Pulmonary artery endothelial cell (primary cell): ENCODE measurements around the gene MAGEA9B. TPM values are rescaled to one million over a fixed set of nuclear protein-coding genes. Genes with fewer than 3 reads are reported as not detected.
"Not testable (repeated sequence)": the region's sequence is repeated elsewhere in the genome, so short reads cannot be mapped to it uniquely, and the experiment has no call there.

Source experiments
- DNase-seq: peaks from one replicate; pipeline ENCODE4 v3.0.0-alpha.2; 2011; ENCODE audit warnings: low read depth, low spot score
- total RNA-seq: library from RNA; depleted of rRNA; stranded (reverse); fragments of >200 nt; gene quantifications from 2 replicates; pipeline ENCODE4 v1.2.3, GENCODE V29; 2014

Gene MAGEA9B
- total RNA-seq, result not detected in 2 replicates

GRCh38 chrX:149587359-149587758 is at the start of gene MAGEA9B:
MAGEA9B (minus strand) TSS chrX:149587459; CDS start chrX:149583179, 4,280 bp downstream.
- DNase-seq, result not testable (repeated sequence)

- DNase-seq, result no peak
Measured at GRCh38 chrX:149633511-149633910, 46.3 kb upstream of the MAGEA9B start.

- DNase-seq, result no peak
Measured at GRCh38 chrX:149631234-149632165, 44.2 kb upstream of the MAGEA9B start, which contains the start of gene TMEM185A. TMEM185A (minus strand) TSS chrX:149631792; CDS start chrX:149631580, 212 bp downstream.

GRCh38 chrX:149630681-149631233 is 43.5 kb upstream of the MAGEA9B start:
- no peak for DNase-seq

GRCh38 chrX:149629730-149630387 is 42.6 kb upstream of the MAGEA9B start:
- DNase-seq, result no peak

GRCh38 chrX:149628768-149629167 is 41.5 kb upstream of the MAGEA9B start:
- no peak for DNase-seq

- DNase-seq, result no peak
Measured at GRCh38 chrX:149628280-149628679, 41.0 kb upstream of the MAGEA9B start.

- not testable (repeated sequence) for DNase-seq
Measured at GRCh38 chrX:149626829-149627228, 39.6 kb upstream of the MAGEA9B start.

GRCh38 chrX:149619662-149620061 is 32.4 kb upstream of the MAGEA9B start:
- not testable (repeated sequence) for DNase-seq

GRCh38 chrX:149618871-149619270 is 31.6 kb upstream of the MAGEA9B start:
- no peak for DNase-seq

- DNase-seq, result no peak
Measured at GRCh38 chrX:149611623-149612175, 24.4 kb upstream of the MAGEA9B start.

GRCh38 chrX:149610511-149610910 is 23.3 kb upstream of the MAGEA9B start:
- no peak for DNase-seq

- no peak for DNase-seq
Measured at GRCh38 chrX:149607699-149608098, 20.4 kb upstream of the MAGEA9B start.

- DNase-seq, result not testable (repeated sequence)
Measured at GRCh38 chrX:149605248-149605885, 18.1 kb upstream of the MAGEA9B start.

GRCh38 chrX:149598603-149599002 is 11.3 kb upstream of the MAGEA9B start:
- DNase-seq, result not testable (repeated sequence)

GRCh38 chrX:149595943-149596342 is 8.7 kb upstream of the MAGEA9B start:
- not testable (repeated sequence) for DNase-seq

GRCh38 chrX:149595214-149595613 is 8.0 kb upstream of the MAGEA9B start, which contains the start of gene HSFX2:
HSFX2 (minus strand) TSS chrX:149595314; CDS start chrX:149594700, 614 bp downstream.
- DNase-seq, result not testable (repeated sequence)

GRCh38 chrX:149590993-149591392 is 3.7 kb upstream of the MAGEA9B start:
- not testable (repeated sequence) for DNase-seq

GRCh38 chrX:149585631-149586030 is 1.6 kb downstream of the MAGEA9B start:
- DNase-seq, result not testable (repeated sequence)

GRCh38 chrX:149573456-149573855 is 13.8 kb downstream of the MAGEA9B start:
- not testable (repeated sequence) for DNase-seq

GRCh38 chrX:149572743-149573142 is 14.5 kb downstream of the MAGEA9B start:
- no peak for DNase-seq
